HepG2 (cell line): ENCODE measurements around the gene TPI1. TPM values are rescaled to one million over a fixed set of nuclear protein-coding genes. Genes with fewer than 3 reads are reported as not detected.

ENCODE experiments used
- HIVEP1 ChIP-seq: sonication (generic); formaldehyde crosslinking; IDR thresholded peaks from 2 replicates; pipeline ENCODE4 v1.4.0; 2020; ENCODE audit warnings: mild to moderate bottlenecking, missing genetic modification reagents
- MIER3 ChIP-seq: IDR thresholded peaks from 2 replicates; pipeline ENCODE4 v1.6.1; 2016; ENCODE audit warnings: missing compliant biosample characterization, borderline replicate concordance
- MTF2 ChIP-seq: sonication (generic); formaldehyde crosslinking; IDR thresholded peaks from 2 replicates; pipeline ENCODE4 v1.5.0; 2020; ENCODE audit warnings: missing genetic modification reagents, borderline replicate concordance
- PBX3 ChIP-seq: sonication (generic); formaldehyde crosslinking; IDR thresholded peaks from 2 replicates; pipeline ENCODE4 v1.8.1; 2023; ENCODE audit warnings: missing genetic modification reagents, inconsistent platforms, borderline replicate concordance
- SRSF4 ChIP-seq: fragments of 200-400 bp; formaldehyde crosslinking; IDR thresholded peaks from one replicate; pipeline ENCODE4 v1.6.1; 2018; ENCODE audit warnings: mild to moderate bottlenecking, low read depth, low read length, moderate library complexity; ENCODE audit not compliant: poor library complexity, severe bottlenecking
- SSRP1 ChIP-seq: IDR thresholded peaks from 2 replicates; pipeline ENCODE4 v1.6.1; 2016; ENCODE audit warnings: control low read depth
- SYNCRIP ChIP-seq: fragments of 200-400 bp; formaldehyde crosslinking; IDR thresholded peaks from 2 replicates; pipeline ENCODE4 v1.6.1; 2018; ENCODE audit warnings: mild to moderate bottlenecking, low read depth, low read length; ENCODE audit not compliant: insufficient read depth
- ZBTB4 ChIP-seq: sonication (generic); formaldehyde crosslinking; IDR thresholded peaks from 2 replicates; pipeline ENCODE4 v1.4.0; 2020; ENCODE audit warnings: missing genetic modification reagents, mild to moderate bottlenecking, borderline replicate concordance
- ZNF20 ChIP-seq: sonication (generic); formaldehyde crosslinking; IDR thresholded peaks from 2 replicates; pipeline ENCODE4 v1.4.0; 2020; ENCODE audit warnings: mild to moderate bottlenecking, moderate library complexity, missing genetic modification reagents
- ZNF230 ChIP-seq: sonication (generic); formaldehyde crosslinking; IDR thresholded peaks from 2 replicates; pipeline ENCODE4 v1.4.0; 2020; ENCODE audit warnings: mild to moderate bottlenecking, missing genetic modification reagents
- ZNF232 ChIP-seq: sonication (generic); formaldehyde crosslinking; IDR thresholded peaks from 2 replicates; pipeline ENCODE4 v1.4.0; 2020; ENCODE audit warnings: missing genetic modification reagents, borderline replicate concordance
- ZNF362 ChIP-seq: sonication (generic); formaldehyde crosslinking; IDR thresholded peaks from 2 replicates; pipeline ENCODE4 v1.4.0; 2020; ENCODE audit warnings: missing genetic modification reagents, mild to moderate bottlenecking, borderline replicate concordance
- ZNF432 ChIP-seq: sonication (generic); formaldehyde crosslinking; IDR thresholded peaks from 2 replicates; pipeline ENCODE4 v1.5.0; 2020; ENCODE audit warnings: missing genetic modification reagents, mild to moderate bottlenecking, borderline replicate concordance
- ZNF460 ChIP-seq: sonication (generic); formaldehyde crosslinking; IDR thresholded peaks from 2 replicates; pipeline ENCODE4 v1.5.1; 2020; ENCODE audit warnings: missing genetic modification reagents, mild to moderate bottlenecking, borderline replicate concordance
- ZNF558 ChIP-seq: sonication (generic); formaldehyde crosslinking; IDR thresholded peaks from 2 replicates; pipeline ENCODE4 v1.9.0; 2022; ENCODE audit warnings: mild to moderate bottlenecking, missing genetic modification reagents, borderline replicate concordance
- ZNF572 ChIP-seq: sonication (generic); formaldehyde crosslinking; IDR thresholded peaks from 2 replicates; pipeline ENCODE4 v1.5.1; 2020; ENCODE audit warnings: mild to moderate bottlenecking, missing genetic modification reagents
- ZNF800 ChIP-seq: sonication (generic); formaldehyde crosslinking; IDR thresholded peaks from 2 replicates; pipeline ENCODE4 v1.4.0; 2020; ENCODE audit warnings: missing genetic modification reagents
- ZUFSP ChIP-seq: sonication (generic); formaldehyde crosslinking; IDR thresholded peaks from 2 replicates; pipeline ENCODE4 v1.9.0; 2021; ENCODE audit warnings: missing genetic modification reagents, mild to moderate bottlenecking, borderline replicate concordance
- polyA plus RNA-seq, 8 experiments: library from polyadenylated mRNA; depleted of rRNA in 3 of 8; stranded (reverse) in 7 of 8; unstranded in 1 of 8; fragments of >200 nt; fragmentation: Illumina TruSeq in 4 of 8; extraction: Trizol in 4 of 8; gene quantifications; 2 replicates each; pipeline versions ENCODE4 v1.2.1 to v1.2.3, GENCODE V29; 2011 to 2016; ENCODE audit warnings: low read depth in 4 of 8, missing spikeins in 1 of 8, mixed read lengths in 1 of 8; ENCODE audit not compliant: insufficient read depth in 1 of 8
- total RNA-seq, 5 experiments: library from RNA; depleted of rRNA; stranded (reverse); fragments of >200 nt; fragmentation: Illumina TruSeq; extraction: Trizol; gene quantifications; 2 replicates each; pipeline ENCODE4 v1.2.3, GENCODE V29; 2016; ENCODE audit warnings: low read depth in 1 of 5

Gene TPI1
- total and polyA plus RNA-seq, 2 of the 13 experiments (the other 11 are each of a cell fraction or from before 2014, with no cell fraction given), result 945 to 2,535 TPM

- TF ChIP-seq ZUFSP (CRISPR knock-in tag) (no peak), SSRP1 (CRISPR knock-in tag) (peak; percentile 37; the same call in 1 of the 2 replicates), ZNF230 (CRISPR knock-in tag) (no peak), MIER3 (no peak), SYNCRIP (no peak), ZNF20 (CRISPR knock-in tag) (no peak), ZNF362 (CRISPR knock-in tag) (no peak), ZNF572 (CRISPR knock-in tag) (no peak), ZNF432 (CRISPR knock-in tag) (no peak), ZNF232 (CRISPR knock-in tag) (no peak), ZNF558 (CRISPR knock-in tag) (0 out of 2 replicates have a peak, but pooled peaks have one; percentile 20), PBX3 (CRISPR knock-in tag) (no peak), HIVEP1 (CRISPR knock-in tag) (peak; percentile 21; the same call in 1 of the 2 replicates), ZNF460 (CRISPR knock-in tag) (no peak), SRSF4 (no peak), MTF2 (CRISPR knock-in tag) (no peak), ZNF800 (no peak), ZBTB4 (CRISPR knock-in tag) (0 out of 2 replicates have a peak, but pooled peaks have one; percentile 24)
These were observed 4.0 kb downstream of the TPI1 start (continued) for GRCh38 chr12:6871052-6871957.
